ENCODE results near the gene CD300H. TPM values are rescaled to one million over a fixed set of nuclear protein-coding genes. Genes with fewer than 3 reads are reported as not detected.
A peak's percentile ranks its signal among the peaks of the same experiment; 100 is the strongest.
"Not testable (repeated sequence)": the region's sequence is repeated elsewhere in the genome, so short reads cannot be mapped to it uniquely, and the experiment has no call there.

The CD300H gene
- total RNA-seq, 3 donors from 2014 or later, result 1.5 TPM; not detected in 2

- no peak for DNase-seq (ENCODE audit: low spot score in 2 of 2)
- Histone ChIP-seq H3K27me3 (peaks cover 0 to 5% of the 10 kb centered on the region in 2 donors), H3K36me3 (no peaks in the 10 kb centered on the region), H3K4me1 (no peaks in the 10 kb centered on the region), H3K9me3 (no peaks in the 10 kb centered on the region), H3K27ac (no peak overlapping the region), H3K4me3 (no peak overlapping the region)
- TF ChIP-seq POLR2A (IDR thresholded peaks at IDR 0.05) (no peak), POLR2AphosphoS5 (IDR thresholded peaks at IDR 0.05) (no peak), CTCF (IDR thresholded peaks at IDR 0.05) (no peak)
- intact Hi-C loops (cut with DNase I; ENCODE audit: low total_unique reads), result loop anchor here (5.0 kb wide), 1 partner anchor 497 kb away; no protein-coding TSS in a partner anchor
These were observed 8.3 kb downstream of the CD300H start for GRCh38 chr17:74558882-74559519.

GRCh38 chr17:74558402-74558801, 8.9 kb downstream of the CD300H start:
- H3K27ac ChIP-seq; DNase-seq (ENCODE audit: low spot score in 2 of 2): not testable (repeated sequence)
- intact Hi-C loops (cut with DNase I; ENCODE audit: low total_unique reads), result loop anchor here (5.0 kb wide), 1 partner anchor 496 kb away; no protein-coding TSS in a partner anchor

GRCh38 chr17:74555427-74555940, 11.8 kb downstream of the CD300H start:
- no peak overlapping the region for H3K27ac ChIP-seq
- TF ChIP-seq POLR2AphosphoS5 (IDR thresholded peaks at IDR 0.05) (no peak), CTCF (IDR thresholded peaks at IDR 0.05) (no peak), POLR2A (IDR thresholded peaks at IDR 0.05) (no peak)
- no peak overlapping the region for H3K4me3 ChIP-seq
- H3K27me3 ChIP-seq, result no peaks in the 10 kb centered on the region
- no peaks in the 10 kb centered on the region for H3K4me1 ChIP-seq
- DNase-seq (ENCODE audit: low spot score in 2 of 2), result peak in 1 of 2 donors; percentile 33
- no peaks in the 10 kb centered on the region for H3K9me3 ChIP-seq
- H3K36me3 ChIP-seq, result no peaks in the 10 kb centered on the region
- intact Hi-C loops (cut with DNase I; ENCODE audit: low total_unique reads), result loop anchor here (5.0 kb wide), 1 partner anchor 493 kb away; no protein-coding TSS in a partner anchor

More at GRCh38 chr17:74558402-74558801, 8.9 kb downstream of the CD300H start:
- not testable (repeated sequence) for H3K4me3 ChIP-seq, H3K36me3 ChIP-seq, H3K4me1 ChIP-seq, H3K9me3 ChIP-seq, H3K27me3 ChIP-seq

- no peaks in the 10 kb centered on the region for H3K36me3 ChIP-seq
- H3K27me3 ChIP-seq, result no peaks in the 10 kb centered on the region
- no peak for DNase-seq (ENCODE audit: low spot score in 2 of 2)
- no peak overlapping the region for H3K4me3 ChIP-seq
- H3K9me3 ChIP-seq, result no peaks in the 10 kb centered on the region
- H3K27ac ChIP-seq, result no peak overlapping the region
- no peaks in the 10 kb centered on the region for H3K4me1 ChIP-seq
- TF ChIP-seq CTCF (IDR thresholded peaks at IDR 0.05), result no peak
- no peak for TF ChIP-seq POLR2A (IDR thresholded peaks at IDR 0.05)
- TF ChIP-seq POLR2AphosphoS5 (IDR thresholded peaks at IDR 0.05), result no peak
- intact Hi-C loops (cut with DNase I; ENCODE audit: low total_unique reads), result loop anchor here (5.0 kb wide), 1 partner anchor 493 kb away; no protein-coding TSS in a partner anchor
These were observed 12.4 kb downstream of the CD300H start for GRCh38 chr17:74554909-74555308.

- Histone ChIP-seq H3K36me3 (no peaks in the 10 kb centered on the region), H3K4me1 (no peaks in the 10 kb centered on the region), H3K4me3 (no peak overlapping the region), H3K9me3 (no peaks in the 10 kb centered on the region), H3K27me3 (no peaks in the 10 kb centered on the region), H3K27ac (no peak overlapping the region)
- DNase-seq (ENCODE audit: low spot score in 2 of 2), result no peak
- intact Hi-C loops (cut with DNase I; ENCODE audit: low total_unique reads), result no loop called here
- TF ChIP-seq CTCF (IDR thresholded peaks at IDR 0.05) (no peak), POLR2AphosphoS5 (IDR thresholded peaks at IDR 0.05) (no peak), POLR2A (IDR thresholded peaks at IDR 0.05) (no peak)
These were observed 15.3 kb downstream of the CD300H start for GRCh38 chr17:74552037-74552436.

Measured in breast epithelium (tissue), 4 donors.